WI38 (cell line): ENCODE measurements around the gene CEP250.
"Not testable (repeated sequence)": the region's sequence is repeated elsewhere in the genome, so short reads cannot be mapped to it uniquely, and the experiment has no call there.

Experiments
- H3K4me3 ChIP-seq: 2 replicates; pipeline ENCODE4 v1.5.1; 2011; ENCODE audit warnings: low read depth, mild to moderate bottlenecking, control low read depth, low read length
- CTCF ChIP-seq: IDR thresholded peaks from 2 replicates; pipeline ENCODE4 v1.5.1; 2012; ENCODE audit warnings: low read depth, mild to moderate bottlenecking, control low read depth, low read length

CEP250 gene

GRCh38 chr20:35546127-35546526 is 90.7 kb downstream of the CEP250 start:
- TF ChIP-seq CTCF = no peak
- H3K4me3 ChIP-seq = no peak overlapping the region

- no peak overlapping the region for H3K4me3 ChIP-seq
- TF ChIP-seq CTCF = no peak
Measured at GRCh38 chr20:35547329-35547728, 91.9 kb downstream of the CEP250 start.

- TF ChIP-seq CTCF = no peak
Measured at GRCh38 chr20:35551503-35551902, 96.1 kb downstream of the CEP250 start.

GRCh38 chr20:35552914-35553313 is 97.5 kb downstream of the CEP250 start:
- TF ChIP-seq CTCF = no peak
- no peak overlapping the region for H3K4me3 ChIP-seq

More at GRCh38 chr20:35551503-35551902, 96.1 kb downstream of the CEP250 start:
- H3K4me3 ChIP-seq = no peak overlapping the region

GRCh38 chr20:35555461-35555860 is 100.1 kb downstream of the CEP250 start:
- not testable (repeated sequence) for H3K4me3 ChIP-seq

GRCh38 chr20:35555951-35556645 is 100.7 kb downstream of the CEP250 start:
- H3K4me3 ChIP-seq = no peak overlapping the region
- no peak for TF ChIP-seq CTCF

- no peak overlapping the region for H3K4me3 ChIP-seq
- no peak for TF ChIP-seq CTCF
Measured at GRCh38 chr20:35556871-35557270, 101.5 kb downstream of the CEP250 start.

GRCh38 chr20:35558451-35558850 is 103.1 kb downstream of the CEP250 start:
- H3K4me3 ChIP-seq = no peak overlapping the region

More at GRCh38 chr20:35558451-35558850, 103.1 kb downstream of the CEP250 start:
- TF ChIP-seq CTCF = no peak
